HG02610 (cell line): ENCODE data around the gene RABL2A.
"Not testable (repeated sequence)": the region's sequence is repeated elsewhere in the genome, so short reads cannot be mapped to it uniquely, and the experiment has no call there.

Experiments used
- ATAC-seq: cut with Tn5 transposase; IDR thresholded peaks from one replicate; pipeline ENCODE4 v1.9.1; 2021; ENCODE audit warnings: mild to moderate bottlenecking, moderate library complexity; ENCODE audit not compliant: unreplicated experiment

RABL2A gene

GRCh38 chr2:113677330-113677729 lies 50.3 kb downstream of the RABL2A start:
- no peak for ATAC-seq

- ATAC-seq = no peak
Observed at GRCh38 chr2:113679457-113679856, 52.4 kb downstream of the RABL2A start.

- ATAC-seq = no peak
Observed at GRCh38 chr2:113685471-113685870, 58.4 kb downstream of the RABL2A start.

GRCh38 chr2:113686537-113686936 lies 59.5 kb downstream of the RABL2A start:
- no peak for ATAC-seq

GRCh38 chr2:113690871-113691270 lies 63.8 kb downstream of the RABL2A start:
- ATAC-seq = not testable (repeated sequence)
